BJ (cell line): ENCODE measurements around the gene RPL5. TPM values are rescaled to one million over a fixed set of nuclear protein-coding genes. Genes with fewer than 3 reads are reported as not detected.

Experiments
- CTCF ChIA-PET: fragments of 350-600 bp; formaldehyde crosslinking; extraction: SDS; loops from one replicate; lab custom pipeline; 2021; ENCODE audit warnings: antibody characterized with exemption, inconsistent platforms; lab: Yijun Ruan, JAX
- POLR2A ChIA-PET: fragments of 300-600 bp; sonication (Branson Sonifier 250); formaldehyde crosslinking; extraction: SDS; loops from one replicate; lab custom pipeline; 2021; ENCODE audit warnings: antibody characterized with exemption; lab: Charles Lee
- DNase-seq: peaks from one replicate; pipeline ENCODE4 v3.0.0-alpha.2; 2011; ENCODE audit warnings: low read depth
- H3K27me3 ChIP-seq: 2 replicates; pipeline ENCODE4 v1.6.0; 2011; ENCODE audit warnings: low read length; ENCODE audit not compliant: control insufficient read depth, insufficient read depth
- H3K36me3 ChIP-seq: 2 replicates; pipeline ENCODE4 v1.5.1; 2011; ENCODE audit warnings: low read length; ENCODE audit not compliant: control insufficient read depth, insufficient read depth
- H3K4me3 ChIP-seq: 2 replicates; pipeline ENCODE4 v1.5.1; 2011; ENCODE audit warnings: low read depth, mild to moderate bottlenecking, control low read depth, low read length
- polyA plus RNA-seq: library from polyadenylated mRNA; depleted of rRNA; stranded (reverse); fragments of >200 nt; gene quantifications from 2 replicates; pipeline ENCODE4 v1.2.3, GENCODE V29; 2011
- TF ChIP-seq, protein P1 (sequence below): IDR thresholded peaks from 2 replicates; pipeline ENCODE4 v1.5.1; 2011; ENCODE audit warnings: low read depth, mild to moderate bottlenecking, control low read depth, inconsistent platforms, low read length, moderate library complexity; ENCODE audit not compliant: insufficient read depth

Gene RPL5
- polyA plus RNA-seq, 1 experiment = 1,389 TPM

DNA sequence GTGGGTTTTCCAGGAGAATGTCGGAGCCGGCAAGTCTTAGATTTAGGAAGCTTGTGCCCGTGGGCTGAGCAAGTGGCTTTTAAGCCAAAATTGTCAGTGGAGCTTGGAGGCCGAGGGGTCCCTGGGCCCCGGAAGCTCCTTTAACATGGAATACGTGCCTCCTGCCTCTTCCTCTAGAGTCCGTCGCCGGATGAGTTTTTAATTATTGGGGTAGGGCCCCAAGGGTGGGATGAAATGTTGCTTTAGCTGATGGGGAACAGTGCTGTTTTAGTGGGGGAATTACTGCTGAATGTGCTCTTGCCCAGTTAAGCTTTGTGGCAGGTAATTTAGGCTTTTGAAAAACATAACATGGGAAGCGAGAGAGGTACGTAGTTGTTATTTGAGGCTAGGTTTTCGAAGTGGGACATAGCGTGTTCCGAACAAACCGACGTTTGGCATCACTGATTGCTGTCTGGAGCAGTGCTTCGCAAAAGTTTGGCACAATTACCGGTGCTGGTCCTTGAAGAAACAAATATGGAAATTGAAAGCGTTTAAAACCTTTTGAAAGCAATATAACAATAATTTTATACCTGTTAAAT is 786 bp downstream of the RPL5 start:
- no peaks in the 10 kb centered on the region for H3K27me3 ChIP-seq
- H3K36me3 ChIP-seq = no peaks in the 10 kb centered on the region; the same call in 1 of the 2 replicates
- ChIA-PET POLR2A (interaction anchor here (0.6 kb wide), 1 partner anchor 513 kb away, joined by 5 read pairs; no protein-coding TSS in a partner anchor), CTCF (interaction anchor here (0.8 to 2.3 kb wide), 17 partner anchors 9 to 187 kb away, joined by 3 to 34 read pairs (median 4); partner anchors contain the start of gene DIPK1A)
- H3K4me3 ChIP-seq = peak overlapping the region; percentile 62
- TF ChIP-seq, protein P1, sequence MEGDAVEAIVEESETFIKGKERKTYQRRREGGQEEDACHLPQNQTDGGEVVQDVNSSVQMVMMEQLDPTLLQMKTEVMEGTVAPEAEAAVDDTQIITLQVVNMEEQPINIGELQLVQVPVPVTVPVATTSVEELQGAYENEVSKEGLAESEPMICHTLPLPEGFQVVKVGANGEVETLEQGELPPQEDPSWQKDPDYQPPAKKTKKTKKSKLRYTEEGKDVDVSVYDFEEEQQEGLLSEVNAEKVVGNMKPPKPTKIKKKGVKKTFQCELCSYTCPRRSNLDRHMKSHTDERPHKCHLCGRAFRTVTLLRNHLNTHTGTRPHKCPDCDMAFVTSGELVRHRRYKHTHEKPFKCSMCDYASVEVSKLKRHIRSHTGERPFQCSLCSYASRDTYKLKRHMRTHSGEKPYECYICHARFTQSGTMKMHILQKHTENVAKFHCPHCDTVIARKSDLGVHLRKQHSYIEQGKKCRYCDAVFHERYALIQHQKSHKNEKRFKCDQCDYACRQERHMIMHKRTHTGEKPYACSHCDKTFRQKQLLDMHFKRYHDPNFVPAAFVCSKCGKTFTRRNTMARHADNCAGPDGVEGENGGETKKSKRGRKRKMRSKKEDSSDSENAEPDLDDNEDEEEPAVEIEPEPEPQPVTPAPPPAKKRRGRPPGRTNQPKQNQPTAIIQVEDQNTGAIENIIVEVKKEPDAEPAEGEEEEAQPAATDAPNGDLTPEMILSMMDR = no peak
- DNase-seq = no peak

DNA sequence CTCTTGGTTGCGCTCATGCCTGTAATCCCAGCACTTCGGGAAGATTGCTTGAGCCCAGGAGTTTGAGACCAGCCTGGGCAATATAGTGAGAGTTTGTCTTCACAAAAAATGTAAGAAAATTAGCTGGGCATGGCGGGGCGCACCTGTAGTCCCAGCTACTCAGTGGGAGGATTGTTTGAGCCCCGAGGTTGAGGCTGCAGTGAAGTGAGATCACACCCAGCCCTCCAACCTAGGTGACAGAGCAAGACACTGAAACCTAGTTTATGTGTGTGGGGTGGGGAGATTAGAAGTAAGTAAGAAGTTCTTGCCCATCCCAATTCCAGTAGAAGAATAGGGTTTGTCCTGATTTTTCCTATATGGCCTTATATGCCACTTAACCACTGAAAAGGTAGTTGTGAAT is 2.0 kb downstream of the RPL5 start:
- H3K4me3 ChIP-seq = peak overlapping the region; percentile 62
- ChIA-PET POLR2A (no interaction called here), CTCF (interaction anchor here (1.0 kb wide), 1 partner anchor 161 kb away, joined by 4 read pairs; no protein-coding TSS in a partner anchor)
- TF ChIP-seq, protein P1 = no peak
- no peaks in the 10 kb centered on the region for H3K27me3 ChIP-seq
- no peak for DNase-seq
- peaks cover 2% of the 10 kb centered on the region for H3K36me3 ChIP-seq

DNA sequence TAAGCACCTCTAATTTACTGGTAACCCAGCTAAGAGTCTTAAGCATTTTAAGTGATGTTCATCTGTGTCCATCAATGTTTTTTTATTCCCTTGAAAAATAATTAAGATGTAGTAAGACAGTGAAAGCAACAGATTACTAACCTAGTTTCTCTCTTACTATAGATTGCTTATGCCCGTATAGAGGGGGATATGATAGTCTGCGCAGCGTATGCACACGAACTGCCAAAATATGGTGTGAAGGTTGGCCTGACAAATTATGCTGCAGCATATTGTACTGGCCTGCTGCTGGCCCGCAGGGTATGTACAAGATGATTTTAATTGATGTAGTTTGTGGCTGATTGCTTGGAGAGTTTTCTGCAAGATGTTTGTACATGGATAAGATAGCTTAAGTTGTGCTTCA is 2.8 kb downstream of the RPL5 start:
- CTCF ChIA-PET = interaction anchor here (0.6 to 1.0 kb wide), 2 partner anchors 19 to 160 kb away, joined by 3 to 4 read pairs; no protein-coding TSS in a partner anchor
- Histone ChIP-seq H3K36me3 (peaks cover 2% of the 10 kb centered on the region), H3K27me3 (no peaks in the 10 kb centered on the region), H3K4me3 (no peak overlapping the region)
- POLR2A ChIA-PET = no interaction called here
- TF ChIP-seq, protein P1 = no peak
- DNase-seq = no peak

DNA sequence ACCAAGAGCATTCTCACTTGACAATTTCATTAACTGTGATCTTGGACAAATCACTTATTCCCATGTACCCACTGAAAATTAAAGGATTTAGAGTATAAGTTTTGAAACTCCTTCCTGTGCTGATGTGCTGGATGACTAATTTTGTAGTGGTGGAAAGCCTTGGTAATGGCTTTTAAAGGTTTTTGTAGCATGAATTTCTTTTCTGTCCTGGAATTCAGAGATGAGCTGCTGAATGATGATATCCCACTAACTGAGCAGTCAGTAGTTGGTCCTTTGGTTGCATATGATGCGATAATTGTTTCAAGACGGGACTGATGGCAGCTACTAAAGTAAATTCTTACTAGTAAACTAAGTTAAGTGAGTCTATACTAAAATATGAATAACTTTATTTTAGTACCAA is 5.2 kb downstream of the RPL5 start:
- POLR2A ChIA-PET = no interaction called here
- CTCF ChIA-PET = interaction anchor here (1.6 to 2.4 kb wide), 2 partner anchors 22 to 158 kb away, joined by 4 to 9 read pairs; no protein-coding TSS in a partner anchor

DNA sequence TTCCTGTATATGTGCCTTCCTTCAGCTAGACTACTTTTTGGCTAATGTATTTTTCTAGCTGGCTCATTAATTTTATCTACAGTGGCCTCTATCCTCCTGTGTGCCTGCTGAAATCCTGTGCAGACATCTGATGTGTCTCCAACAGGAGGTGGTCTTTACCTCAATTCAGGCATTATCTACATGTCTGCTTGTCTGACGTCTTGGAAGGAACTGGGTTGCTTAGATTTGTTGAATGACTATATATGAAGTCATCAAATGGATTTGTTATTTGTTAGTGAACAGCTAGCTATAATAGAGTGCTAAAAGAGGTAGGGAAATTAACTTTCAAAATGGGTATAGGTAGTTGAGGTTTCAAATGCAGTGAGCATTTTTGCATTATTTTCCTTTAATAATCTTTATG is 6.7 kb downstream of the RPL5 start:
- POLR2A ChIA-PET = interaction anchor here (0.6 kb wide), 2 partner anchors 106 to 112 kb away, joined by 4 to 11 read pairs; no protein-coding TSS in a partner anchor
- Histone ChIP-seq H3K4me3 (no peak overlapping the region), H3K36me3 (peaks cover 6% of the 10 kb centered on the region), H3K27me3 (no peaks in the 10 kb centered on the region)
- TF ChIP-seq, protein P1 = no peak
- CTCF ChIA-PET = interaction anchor here (0.6 to 2.4 kb wide), 2 partner anchors 20 to 84 kb away, joined by 3 to 9 read pairs; no protein-coding TSS in a partner anchor
- DNase-seq = no peak

More for the DNA sequence above, 5.2 kb downstream of the RPL5 start:
- no peak overlapping the region for H3K4me3 ChIP-seq
- H3K36me3 ChIP-seq = peaks cover 6% of the 10 kb centered on the region
- H3K27me3 ChIP-seq = no peaks in the 10 kb centered on the region
- no peak for DNase-seq
- TF ChIP-seq, protein P1 = no peak
